HepG2 (cell line): ENCODE data around the gene ACACB. TPM values are rescaled to one million over a fixed set of nuclear protein-coding genes. Genes with fewer than 3 reads are reported as not detected.

Experiments
- ARNTL ChIP-seq: sonication (generic); formaldehyde crosslinking; IDR thresholded peaks from 2 replicates; pipeline ENCODE4 v1.4.0; 2020; ENCODE audit warnings: mild to moderate bottlenecking, missing genetic modification reagents
- CBFB ChIP-seq: sonication (generic); formaldehyde crosslinking; IDR thresholded peaks from 2 replicates; pipeline ENCODE4 v1.4.0; 2020; ENCODE audit warnings: missing genetic modification reagents
- CEBPB ChIP-seq: IDR thresholded peaks from 2 replicates; pipeline ENCODE4 v1.6.1; 2011; ENCODE audit warnings: low read depth, low read length, improper control_type of control experiment, borderline replicate concordance
- CEBPG ChIP-seq: IDR thresholded peaks from 2 replicates; pipeline ENCODE4 v1.6.1; 2016
- FOXC1 ChIP-seq: sonication (generic); formaldehyde crosslinking; IDR thresholded peaks from 2 replicates; pipeline ENCODE4 v1.8.0; 2022; ENCODE audit warnings: mild to moderate bottlenecking, missing genetic modification reagents, borderline replicate concordance
- FOXP1 ChIP-seq, 2 experiments: fragments of 450-650 bp in 1 of 2; IDR thresholded peaks; 2 replicates each; pipeline ENCODE4 v1.6.1; 2017 to 2018; ENCODE audit warnings: antibody characterized with exemption in 1 of 2
- HIVEP1 ChIP-seq: sonication (generic); formaldehyde crosslinking; IDR thresholded peaks from 2 replicates; pipeline ENCODE4 v1.4.0; 2020; ENCODE audit warnings: mild to moderate bottlenecking, missing genetic modification reagents
- IKZF1 ChIP-seq: fragments of 450-650 bp; IDR thresholded peaks from 2 replicates; pipeline ENCODE4 v1.7.1; 2016
- KDM6A ChIP-seq: IDR thresholded peaks from 2 replicates; pipeline ENCODE4 v1.6.1; 2016; ENCODE audit warnings: low read depth
- MIER3 ChIP-seq: IDR thresholded peaks from 2 replicates; pipeline ENCODE4 v1.6.1; 2016; ENCODE audit warnings: missing compliant biosample characterization, borderline replicate concordance
- NFKB2 ChIP-seq: sonication (generic); formaldehyde crosslinking; IDR thresholded peaks from 2 replicates; pipeline ENCODE4 v1.4.0; 2020; ENCODE audit warnings: missing genetic modification reagents, borderline replicate concordance
- NFYB ChIP-seq: sonication (generic); formaldehyde crosslinking; IDR thresholded peaks from 2 replicates; pipeline ENCODE4 v1.4.0; 2020; ENCODE audit warnings: missing genetic modification reagents
- RBAK ChIP-seq: sonication (generic); formaldehyde crosslinking; IDR thresholded peaks from 2 replicates; pipeline ENCODE4 v1.5.1; 2020; ENCODE audit warnings: mild to moderate bottlenecking, missing genetic modification reagents
- SKI ChIP-seq: fragments of 450-650 bp; IDR thresholded peaks from one replicate; pipeline ENCODE4 v1.6.1; 2018; ENCODE audit warnings: mild to moderate bottlenecking; ENCODE audit not compliant: partially characterized antibody
- SOX13 ChIP-seq, 3 experiments: fragments of 450-650 bp in 1 of 3; sonication (generic) in 1 of 3; formaldehyde crosslinking in 1 of 3; IDR thresholded peaks in 2 of 3; conservative IDR thresholded peaks in 1 of 3; 2 replicates each; pipeline versions ENCODE4 v1.5.0 to v1.6.1; 2016 to 2020; ENCODE audit warnings: antibody characterized with exemption in 1 of 3, mild to moderate bottlenecking in 1 of 3, missing compliant biosample characterization in 1 of 3, missing genetic modification reagents in 1 of 3, moderate library complexity in 1 of 3
- SOX6 ChIP-seq, 2 experiments: fragments of 450-650 bp in 1 of 2; sonication (generic) in 1 of 2; formaldehyde crosslinking in 1 of 2; IDR thresholded peaks; 2 replicates each; pipeline versions ENCODE4 v1.4.0 to v1.6.1; 2017 to 2020; ENCODE audit warnings: antibody characterized with exemption in 1 of 2, mild to moderate bottlenecking in 1 of 2, missing genetic modification reagents in 1 of 2
- TARDBP ChIP-seq: sonication (generic); formaldehyde crosslinking; IDR thresholded peaks from 2 replicates; pipeline ENCODE4 v1.8.0; 2022; ENCODE audit warnings: mild to moderate bottlenecking, missing genetic modification reagents
- ZBTB7A ChIP-seq: sonication (generic); formaldehyde crosslinking; IDR thresholded peaks from 2 replicates; pipeline ENCODE4 v1.8.0; 2022; ENCODE audit warnings: mild to moderate bottlenecking, missing genetic modification reagents
- ZC3H4 ChIP-seq: sonication (generic); formaldehyde crosslinking; IDR thresholded peaks from 2 replicates; pipeline ENCODE4 v1.4.0; 2020; ENCODE audit warnings: missing genetic modification reagents, borderline replicate concordance
- ZNF12 ChIP-seq: sonication (generic); formaldehyde crosslinking; IDR thresholded peaks from 2 replicates; pipeline ENCODE4 v1.5.0; 2020; ENCODE audit warnings: missing genetic modification reagents
- polyA plus RNA-seq, 8 experiments: library from polyadenylated mRNA; depleted of rRNA in 3 of 8; stranded (reverse) in 7 of 8; unstranded in 1 of 8; fragments of >200 nt; fragmentation: Illumina TruSeq in 4 of 8; extraction: Trizol in 4 of 8; gene quantifications; 2 replicates each; pipeline versions ENCODE4 v1.2.1 to v1.2.3, GENCODE V29; 2011 to 2016; ENCODE audit warnings: low read depth in 4 of 8, missing spikeins in 1 of 8, mixed read lengths in 1 of 8; ENCODE audit not compliant: insufficient read depth in 1 of 8
- total RNA-seq, 5 experiments: library from RNA; depleted of rRNA; stranded (reverse); fragments of >200 nt; fragmentation: Illumina TruSeq; extraction: Trizol; gene quantifications; 2 replicates each; pipeline ENCODE4 v1.2.3, GENCODE V29; 2016; ENCODE audit warnings: low read depth in 1 of 5
- TF ChIP-seq, protein P1 (sequence below): sonication (generic); formaldehyde crosslinking; IDR thresholded peaks from 2 replicates; pipeline ENCODE4 v1.9.0; 2022; ENCODE audit warnings: missing genetic modification reagents, mild to moderate bottlenecking, borderline replicate concordance
- TF ChIP-seq, protein P2 (sequence below): sonication (generic); formaldehyde crosslinking; IDR thresholded peaks from 2 replicates; pipeline ENCODE4 v1.4.0; 2020; ENCODE audit warnings: mild to moderate bottlenecking, low read depth, missing genetic modification reagents
- TF ChIP-seq, protein P3 (sequence below): sonication (generic); formaldehyde crosslinking; IDR thresholded peaks from 2 replicates; pipeline ENCODE4 v1.8.1; 2023; ENCODE audit warnings: missing genetic modification reagents, mild to moderate bottlenecking, borderline replicate concordance
- TF ChIP-seq, protein P4 (sequence below): sonication (generic); formaldehyde crosslinking; IDR thresholded peaks from 2 replicates; pipeline ENCODE4 v1.5.0; 2020; ENCODE audit warnings: mild to moderate bottlenecking, missing genetic modification reagents
- TF ChIP-seq, protein P5 (sequence below): sonication (generic); formaldehyde crosslinking; IDR thresholded peaks from 2 replicates; pipeline ENCODE4 v1.8.0; 2022; ENCODE audit warnings: mild to moderate bottlenecking, missing genetic modification reagents, moderate library complexity

Gene ACACB
- total and polyA plus RNA-seq, 2 of the 13 experiments (the other 11 are each of a cell fraction or from before 2014, with no cell fraction given): 6.2 to 8.6 TPM

DNA sequence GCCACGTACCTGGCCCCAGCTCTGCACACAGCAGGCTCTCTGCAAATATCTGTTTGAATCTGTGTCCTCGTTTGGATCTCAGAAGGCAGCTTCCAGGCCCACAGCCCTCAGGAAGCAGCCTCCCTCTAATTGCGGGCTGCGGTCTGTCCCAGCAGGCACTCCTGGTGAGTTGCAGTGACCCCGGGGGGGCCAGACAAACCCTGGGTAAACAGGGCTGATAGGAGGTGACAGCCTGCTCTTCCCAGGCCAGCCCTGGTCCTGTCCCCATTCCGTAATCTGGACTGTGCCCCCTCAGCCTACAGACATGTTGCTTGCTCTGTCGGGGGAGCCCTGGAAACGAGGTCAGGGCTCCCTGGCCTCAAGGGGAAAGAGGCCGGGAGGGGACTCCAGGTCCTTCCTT is 190.7 kb downstream of the ACACB start (continued):
- TF ChIP-seq ARNTL (CRISPR knock-in tag) (no peak), TARDBP (CRISPR knock-in tag) (peak; percentile 68; the same call in 1 of the 2 replicates), ZBTB7A (CRISPR knock-in tag) (peak; percentile 53; the same call in 1 of the 2 replicates), SKI (peak; percentile 75), SOX13 (IDR thresholded peaks at IDR 0.05) (no peak), SOX13 (CRISPR knock-in tag; conservative IDR thresholded peaks at IDR 0.05 in 1 of 2, IDR thresholded peaks at IDR 0.05 in 1 of 2) (peak in 1 of 2 experiments; percentile 44; a peak in 1 of 4 replicates), FOXP1 (IDR thresholded peaks at IDR 0.05) (no peak), FOXP1 (CRISPR knock-in tag; IDR thresholded peaks at IDR 0.05) (peak; percentile 85), NFKB2 (CRISPR knock-in tag) (peak; percentile 33; the same call in 1 of the 2 replicates), SOX6 (IDR thresholded peaks at IDR 0.05) (no peak), SOX6 (CRISPR knock-in tag; IDR thresholded peaks at IDR 0.05) (peak; percentile 79), FOXC1 (CRISPR knock-in tag) (0 out of 2 replicates have a peak, but pooled peaks have one; percentile 63), CEBPG (CRISPR knock-in tag) (peak; percentile 60), KDM6A (CRISPR knock-in tag) (no peak), NFYB (CRISPR knock-in tag) (no peak), IKZF1 (no peak), CEBPB (peak; percentile 64; the same call in 1 of the 2 replicates), MIER3 (CRISPR knock-in tag) (no peak), ZC3H4 (CRISPR knock-in tag) (no peak), HIVEP1 (CRISPR knock-in tag) (peak; percentile 76; the same call in 1 of the 2 replicates), CBFB (CRISPR knock-in tag) (0 out of 2 replicates have a peak, but pooled peaks have one; percentile 27), RBAK (CRISPR knock-in tag) (peak; percentile 18; the same call in 1 of the 2 replicates), ZNF12 (CRISPR knock-in tag) (no peak)
- TF ChIP-seq, protein P1, sequence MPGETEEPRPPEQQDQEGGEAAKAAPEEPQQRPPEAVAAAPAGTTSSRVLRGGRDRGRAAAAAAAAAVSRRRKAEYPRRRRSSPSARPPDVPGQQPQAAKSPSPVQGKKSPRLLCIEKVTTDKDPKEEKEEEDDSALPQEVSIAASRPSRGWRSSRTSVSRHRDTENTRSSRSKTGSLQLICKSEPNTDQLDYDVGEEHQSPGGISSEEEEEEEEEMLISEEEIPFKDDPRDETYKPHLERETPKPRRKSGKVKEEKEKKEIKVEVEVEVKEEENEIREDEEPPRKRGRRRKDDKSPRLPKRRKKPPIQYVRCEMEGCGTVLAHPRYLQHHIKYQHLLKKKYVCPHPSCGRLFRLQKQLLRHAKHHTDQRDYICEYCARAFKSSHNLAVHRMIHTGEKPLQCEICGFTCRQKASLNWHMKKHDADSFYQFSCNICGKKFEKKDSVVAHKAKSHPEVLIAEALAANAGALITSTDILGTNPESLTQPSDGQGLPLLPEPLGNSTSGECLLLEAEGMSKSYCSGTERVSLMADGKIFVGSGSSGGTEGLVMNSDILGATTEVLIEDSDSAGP (CRISPR knock-in tag): peak; percentile 65; the same call in 1 of the 2 replicates
- TF ChIP-seq, protein P2, sequence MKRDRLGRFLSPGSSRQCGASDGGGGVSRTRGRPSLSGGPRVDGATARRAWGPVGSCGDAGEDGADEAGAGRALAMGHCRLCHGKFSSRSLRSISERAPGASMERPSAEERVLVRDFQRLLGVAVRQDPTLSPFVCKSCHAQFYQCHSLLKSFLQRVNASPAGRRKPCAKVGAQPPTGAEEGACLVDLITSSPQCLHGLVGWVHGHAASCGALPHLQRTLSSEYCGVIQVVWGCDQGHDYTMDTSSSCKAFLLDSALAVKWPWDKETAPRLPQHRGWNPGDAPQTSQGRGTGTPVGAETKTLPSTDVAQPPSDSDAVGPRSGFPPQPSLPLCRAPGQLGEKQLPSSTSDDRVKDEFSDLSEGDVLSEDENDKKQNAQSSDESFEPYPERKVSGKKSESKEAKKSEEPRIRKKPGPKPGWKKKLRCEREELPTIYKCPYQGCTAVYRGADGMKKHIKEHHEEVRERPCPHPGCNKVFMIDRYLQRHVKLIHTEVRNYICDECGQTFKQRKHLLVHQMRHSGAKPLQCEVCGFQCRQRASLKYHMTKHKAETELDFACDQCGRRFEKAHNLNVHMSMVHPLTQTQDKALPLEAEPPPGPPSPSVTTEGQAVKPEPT (CRISPR knock-in tag): no peak
- TF ChIP-seq, protein P3, sequence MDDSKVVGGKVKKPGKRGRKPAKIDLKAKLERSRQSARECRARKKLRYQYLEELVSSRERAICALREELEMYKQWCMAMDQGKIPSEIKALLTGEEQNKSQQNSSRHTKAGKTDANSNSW: no peak
- TF ChIP-seq, protein P4, sequence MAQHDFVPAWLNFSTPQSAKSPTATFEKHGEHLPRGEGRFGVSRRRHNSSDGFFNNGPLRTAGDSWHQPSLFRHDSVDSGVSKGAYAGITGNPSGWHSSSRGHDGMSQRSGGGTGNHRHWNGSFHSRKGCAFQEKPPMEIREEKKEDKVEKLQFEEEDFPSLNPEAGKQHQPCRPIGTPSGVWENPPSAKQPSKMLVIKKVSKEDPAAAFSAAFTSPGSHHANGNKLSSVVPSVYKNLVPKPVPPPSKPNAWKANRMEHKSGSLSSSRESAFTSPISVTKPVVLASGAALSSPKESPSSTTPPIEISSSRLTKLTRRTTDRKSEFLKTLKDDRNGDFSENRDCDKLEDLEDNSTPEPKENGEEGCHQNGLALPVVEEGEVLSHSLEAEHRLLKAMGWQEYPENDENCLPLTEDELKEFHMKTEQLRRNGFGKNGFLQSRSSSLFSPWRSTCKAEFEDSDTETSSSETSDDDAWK (CRISPR knock-in tag): no peak
- TF ChIP-seq, protein P5, sequence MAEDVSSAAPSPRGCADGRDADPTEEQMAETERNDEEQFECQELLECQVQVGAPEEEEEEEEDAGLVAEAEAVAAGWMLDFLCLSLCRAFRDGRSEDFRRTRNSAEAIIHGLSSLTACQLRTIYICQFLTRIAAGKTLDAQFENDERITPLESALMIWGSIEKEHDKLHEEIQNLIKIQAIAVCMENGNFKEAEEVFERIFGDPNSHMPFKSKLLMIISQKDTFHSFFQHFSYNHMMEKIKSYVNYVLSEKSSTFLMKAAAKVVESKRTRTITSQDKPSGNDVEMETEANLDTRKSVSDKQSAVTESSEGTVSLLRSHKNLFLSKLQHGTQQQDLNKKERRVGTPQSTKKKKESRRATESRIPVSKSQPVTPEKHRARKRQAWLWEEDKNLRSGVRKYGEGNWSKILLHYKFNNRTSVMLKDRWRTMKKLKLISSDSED (CRISPR knock-in tag): no peak
